ENCODE results near the gene LDHAL6B. TPM values are rescaled to one million over a fixed set of nuclear protein-coding genes. Genes with fewer than 3 reads are reported as not detected.

The LDHAL6B gene
- total and polyA plus RNA-seq, 7 donors, result 0.06 TPM; not detected in 5

DNA sequence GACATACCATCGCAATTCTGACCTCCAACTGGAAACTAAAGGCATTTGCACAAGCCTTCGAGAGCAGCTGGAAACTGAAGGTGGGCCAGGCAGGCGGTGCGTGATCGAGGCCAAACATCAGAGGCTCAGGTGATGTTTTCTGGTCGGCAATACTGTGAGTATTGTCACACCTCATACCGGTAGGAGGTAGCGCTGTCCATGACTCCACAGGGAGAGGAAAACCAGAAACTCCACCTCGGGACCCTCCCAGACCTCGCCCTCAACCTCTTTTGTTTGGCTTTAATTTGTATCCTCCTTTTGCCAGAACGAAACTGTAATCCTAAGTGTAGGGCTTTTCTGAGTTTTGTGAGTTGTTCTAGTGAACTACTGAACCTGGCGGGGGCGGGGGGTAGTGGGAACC lies 43.6 kb downstream of the LDHAL6B start:
- DNase-seq, result no peak
- ATAC-seq, result no peak
- no peaks in the 10 kb centered on the region for H3K27me3 ChIP-seq (ENCODE audit: insufficient read depth in 3 of 3, low read length in 2 of 3)
- H3K36me3 ChIP-seq (ENCODE audit: insufficient read depth in 1 of 2, low read depth in 1 of 2), result peaks cover 0 to 7% of the 10 kb centered on the region in 2 donors
- no peaks in the 10 kb centered on the region for H3K9me3 ChIP-seq
- TF ChIP-seq, protein P1, sequence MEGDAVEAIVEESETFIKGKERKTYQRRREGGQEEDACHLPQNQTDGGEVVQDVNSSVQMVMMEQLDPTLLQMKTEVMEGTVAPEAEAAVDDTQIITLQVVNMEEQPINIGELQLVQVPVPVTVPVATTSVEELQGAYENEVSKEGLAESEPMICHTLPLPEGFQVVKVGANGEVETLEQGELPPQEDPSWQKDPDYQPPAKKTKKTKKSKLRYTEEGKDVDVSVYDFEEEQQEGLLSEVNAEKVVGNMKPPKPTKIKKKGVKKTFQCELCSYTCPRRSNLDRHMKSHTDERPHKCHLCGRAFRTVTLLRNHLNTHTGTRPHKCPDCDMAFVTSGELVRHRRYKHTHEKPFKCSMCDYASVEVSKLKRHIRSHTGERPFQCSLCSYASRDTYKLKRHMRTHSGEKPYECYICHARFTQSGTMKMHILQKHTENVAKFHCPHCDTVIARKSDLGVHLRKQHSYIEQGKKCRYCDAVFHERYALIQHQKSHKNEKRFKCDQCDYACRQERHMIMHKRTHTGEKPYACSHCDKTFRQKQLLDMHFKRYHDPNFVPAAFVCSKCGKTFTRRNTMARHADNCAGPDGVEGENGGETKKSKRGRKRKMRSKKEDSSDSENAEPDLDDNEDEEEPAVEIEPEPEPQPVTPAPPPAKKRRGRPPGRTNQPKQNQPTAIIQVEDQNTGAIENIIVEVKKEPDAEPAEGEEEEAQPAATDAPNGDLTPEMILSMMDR (IDR thresholded peaks at IDR 0.05), result no peak
- no peaks in the 10 kb centered on the region for H3K4me1 ChIP-seq
- WGBS, 3 donors, result 83 to 92% (median 87%) methylated on average over 13 of the region's 13 CpGs
- intact Hi-C loops (cut with DNase I), result no loop called here
- H3K27ac ChIP-seq, result no peak overlapping the region
- no peak overlapping the region for H3K4me3 ChIP-seq

DNA sequence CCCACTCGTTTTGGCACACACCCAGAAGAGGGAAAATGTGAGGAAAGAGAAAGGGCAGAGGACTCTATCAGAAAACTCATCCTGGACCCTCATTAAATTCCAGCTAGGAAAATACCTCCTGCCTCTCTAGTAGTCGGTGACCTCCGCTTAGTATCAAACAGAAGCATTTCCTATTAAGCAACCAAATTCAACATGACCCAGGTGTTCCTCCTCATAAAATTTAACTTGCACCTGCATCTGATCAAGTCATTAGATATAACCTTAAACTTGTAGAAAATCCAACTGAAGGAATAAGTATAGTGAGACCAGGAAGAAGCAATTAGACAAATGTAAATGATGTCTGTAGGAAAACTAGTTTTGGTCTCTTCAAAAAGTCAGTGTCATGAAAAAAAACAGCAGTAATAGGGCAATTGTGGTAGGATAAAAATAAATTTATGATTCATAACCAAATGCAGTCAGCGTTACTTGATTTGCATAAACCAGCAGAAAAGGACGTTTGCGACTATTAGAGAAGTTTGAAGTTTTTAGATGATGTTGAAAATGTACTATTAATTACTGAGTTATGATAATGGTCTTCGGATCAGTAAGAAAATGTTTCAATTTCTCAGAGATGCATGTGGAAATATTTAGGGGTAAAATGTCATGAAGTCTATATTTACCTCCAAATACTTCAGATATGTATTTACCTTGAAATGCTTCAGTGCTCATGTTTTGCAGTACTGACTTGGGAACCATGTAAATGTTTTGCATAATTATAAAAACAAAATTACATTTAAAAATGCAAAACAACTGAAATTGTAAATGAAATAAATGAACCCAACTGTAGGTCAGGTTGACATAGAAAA lies 44.6 kb downstream of the LDHAL6B start:
- H3K36me3 ChIP-seq (ENCODE audit: insufficient read depth in 1 of 2, low read depth in 1 of 2), result peaks cover 0 to 10% of the 10 kb centered on the region in 2 donors
- no peak for DNase-seq
- ATAC-seq, result no peak
- no peaks in the 10 kb centered on the region for H3K27me3 ChIP-seq (ENCODE audit: insufficient read depth in 3 of 3, low read length in 2 of 3)
- H3K9me3 ChIP-seq, result no peaks in the 10 kb centered on the region
- intact Hi-C loops (cut with DNase I), result no loop called here
- WGBS, 3 donors, result 75 to 85% (median 85%) methylated on average over 7 of the region's 7 CpGs
- no peak overlapping the region for H3K27ac ChIP-seq
- no peak overlapping the region for H3K4me3 ChIP-seq
- H3K4me1 ChIP-seq, result no peaks in the 10 kb centered on the region
- TF ChIP-seq, protein P1 (IDR thresholded peaks at IDR 0.05), result no peak

DNA sequence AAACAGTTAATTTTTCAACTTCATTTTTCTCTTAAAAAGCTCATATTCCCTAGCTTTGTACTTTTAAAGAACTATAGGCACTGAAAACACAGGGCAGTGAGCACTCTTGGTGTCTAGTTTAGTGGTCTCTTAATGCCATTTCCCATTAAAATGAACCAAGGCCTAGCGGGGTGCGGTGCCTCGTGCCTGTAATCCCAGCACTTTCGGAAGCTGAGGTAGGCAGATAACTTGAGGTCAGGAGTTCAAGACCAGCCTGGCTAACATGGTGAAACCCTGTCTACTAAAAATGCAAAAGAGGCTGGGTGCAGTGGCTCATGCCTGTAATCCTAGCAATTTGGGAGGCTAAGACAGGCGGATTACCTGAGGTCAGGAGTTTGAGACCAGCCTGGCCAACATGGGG lies 45.5 kb downstream of the LDHAL6B start:
- Histone ChIP-seq H3K4me3 (no peak overlapping the region), H3K27me3 (ENCODE audit: insufficient read depth in 3 of 3, low read length in 2 of 3) (no peaks in the 10 kb centered on the region), H3K4me1 (no peaks in the 10 kb centered on the region), H3K36me3 (ENCODE audit: insufficient read depth in 1 of 2, low read depth in 1 of 2) (peaks cover 0 to 11% of the 10 kb centered on the region in 2 donors), H3K9me3 (no peaks in the 10 kb centered on the region), H3K27ac (no peak overlapping the region)
- DNase-seq (no peak), ATAC-seq (no peak)
- TF ChIP-seq, protein P1 (IDR thresholded peaks at IDR 0.05), result no peak
- intact Hi-C loops (cut with DNase I), result no loop called here
- WGBS, 3 donors, result 93 to 95% (median 95%) methylated on average over 5 of the region's 5 CpGs

DNA sequence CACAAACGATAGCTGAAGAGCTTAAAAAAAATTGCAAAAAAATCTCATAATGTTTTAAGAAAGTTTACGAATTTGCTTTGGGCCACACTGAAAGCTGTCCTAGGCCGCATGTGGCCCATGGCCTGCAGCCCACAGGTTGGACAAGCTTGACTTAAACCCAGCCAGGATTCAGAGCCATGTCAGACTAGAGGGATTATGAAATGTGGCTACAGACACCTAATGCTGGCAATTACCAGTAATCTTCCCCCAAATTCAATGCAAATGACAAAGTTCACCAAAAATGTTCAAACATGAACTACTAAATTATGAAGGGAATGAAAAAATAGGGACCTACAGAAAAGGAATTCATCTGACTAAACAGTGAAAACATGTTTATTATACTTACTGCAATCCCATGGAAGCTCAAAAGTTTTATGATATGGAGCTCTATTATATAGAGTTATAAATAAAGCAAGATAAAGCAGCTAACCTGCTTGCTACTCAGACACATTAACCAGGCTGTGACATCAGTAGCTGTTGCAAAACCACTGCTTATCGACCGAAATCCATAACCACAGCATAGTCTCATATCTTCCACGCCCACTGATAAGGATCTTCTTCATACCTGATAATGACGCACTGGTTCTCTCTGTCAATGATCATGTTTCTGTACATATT lies 49.2 kb downstream of the LDHAL6B start:
- Histone ChIP-seq H3K9me3 (no peaks in the 10 kb centered on the region), H3K4me1 (no peaks in the 10 kb centered on the region), H3K27me3 (ENCODE audit: insufficient read depth in 3 of 3, low read length in 2 of 3) (no peaks in the 10 kb centered on the region), H3K27ac (no peak overlapping the region), H3K4me3 (no peak overlapping the region), H3K36me3 (ENCODE audit: insufficient read depth in 1 of 2, low read depth in 1 of 2) (peaks cover 0 to 25% of the 10 kb centered on the region in 2 donors)
- DNase-seq (no peak), ATAC-seq (no peak)
- intact Hi-C loops (cut with DNase I), result no loop called here
- WGBS, 3 donors, result 90 to 93% (median 91%) methylated on average over 7 of the region's 7 CpGs
- TF ChIP-seq, protein P1 (IDR thresholded peaks at IDR 0.05), result no peak

Data from psoas muscle (tissue), 8 donors.